Activated naive CD8-positive, alpha-beta T cell (primary cell): Measurements from ENCODE around the gene LRRC4C.

Source experiments
- H3K27ac Mint-ChIP-seq: one replicate; pipeline ENCODE4 v1.8.0; 2021; ENCODE audit warnings: mixed read lengths
- H3K27me3 Mint-ChIP-seq: one replicate; pipeline ENCODE4 v1.8.0; 2021; ENCODE audit warnings: mixed read lengths
- H3K36me3 Mint-ChIP-seq: one replicate; pipeline ENCODE4 v1.8.0; 2021; ENCODE audit warnings: mixed read lengths
- H3K4me1 Mint-ChIP-seq: one replicate; pipeline ENCODE4 v1.8.0; 2021; ENCODE audit warnings: low read depth, mixed read lengths
- H3K4me3 Mint-ChIP-seq: one replicate; pipeline ENCODE4 v1.8.0; 2021; ENCODE audit warnings: mild to moderate bottlenecking, mixed read lengths
- H3K9me3 Mint-ChIP-seq: one replicate; pipeline ENCODE4 v1.8.0; 2021; ENCODE audit warnings: low read depth, mixed read lengths

LRRC4C gene

GRCh38 chr11:40100162-40100553 lies 1359.3 kb downstream of the LRRC4C start:
- H3K27me3 Mint-ChIP-seq = no peaks in the 10 kb centered on the region
- H3K27ac Mint-ChIP-seq = no peak overlapping the region
- no peaks in the 10 kb centered on the region for H3K4me1 Mint-ChIP-seq
- no peak overlapping the region for H3K4me3 Mint-ChIP-seq
- H3K9me3 Mint-ChIP-seq = peaks cover 11% of the 10 kb centered on the region
- no peaks in the 10 kb centered on the region for H3K36me3 Mint-ChIP-seq

DNA sequence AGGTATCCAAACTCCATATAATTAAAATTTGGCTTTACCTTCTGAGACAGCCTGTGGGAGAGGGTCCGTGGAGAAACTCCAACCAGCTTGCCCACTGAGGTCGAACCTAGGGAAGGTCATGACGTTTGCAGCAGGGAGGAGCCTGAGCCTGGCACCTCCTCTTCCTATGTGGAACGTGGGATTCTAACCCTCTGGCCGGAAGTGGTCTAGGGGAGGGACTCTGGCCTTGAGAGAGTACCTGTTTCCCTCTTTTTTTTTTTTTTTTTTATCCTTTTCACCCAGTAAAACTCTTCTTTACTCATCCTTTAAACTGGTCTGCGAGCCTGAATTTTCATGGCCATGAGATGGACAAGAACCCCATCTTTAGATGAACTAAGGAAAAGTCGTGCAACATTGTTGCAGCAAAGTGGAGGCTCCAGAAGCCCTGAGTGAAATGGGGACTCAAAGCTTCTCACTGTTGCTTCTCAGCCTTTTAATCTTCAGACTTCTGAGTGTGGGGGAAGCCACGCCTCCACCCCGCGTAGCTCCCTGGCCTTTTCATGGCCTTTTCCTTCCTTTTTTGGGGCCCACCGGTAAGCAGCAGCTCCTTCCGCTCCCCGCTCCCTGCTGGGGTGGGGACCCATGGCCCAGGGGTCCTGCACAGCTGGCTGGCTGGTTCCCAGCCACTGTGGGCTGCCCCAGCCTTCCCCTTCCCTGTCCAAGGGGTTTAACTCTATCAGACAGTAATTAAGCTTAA lies 1359.9 kb downstream of the LRRC4C start:
- Mint-ChIP-seq H3K27me3 (no peaks in the 10 kb centered on the region), H3K4me3 (no peak overlapping the region), H3K27ac (no peak overlapping the region), H3K4me1 (no peaks in the 10 kb centered on the region), H3K36me3 (no peaks in the 10 kb centered on the region), H3K9me3 (peaks cover 8% of the 10 kb centered on the region)

DNA sequence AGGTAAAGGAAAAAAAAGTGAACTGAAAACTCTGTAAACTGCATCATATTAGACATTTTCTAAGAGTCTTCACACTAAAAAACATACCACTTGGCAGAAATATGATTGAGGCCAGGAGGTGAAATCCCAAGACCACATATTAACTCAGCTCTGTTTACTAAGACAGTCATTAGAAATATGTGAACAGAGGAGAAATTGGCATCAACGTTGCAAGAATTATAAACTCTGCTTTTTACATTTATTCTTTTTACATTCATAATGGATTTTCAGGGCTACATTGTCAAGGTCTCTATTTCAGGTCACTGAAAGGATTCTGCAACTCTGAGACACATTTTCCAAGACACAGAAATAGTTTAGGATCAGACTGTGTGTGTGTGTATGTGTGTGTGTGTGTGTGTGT lies 1364.0 kb downstream of the LRRC4C start:
- H3K27ac Mint-ChIP-seq = no peak overlapping the region
- H3K9me3 Mint-ChIP-seq = peaks cover 18% of the 10 kb centered on the region
- no peaks in the 10 kb centered on the region for H3K4me1 Mint-ChIP-seq
- H3K4me3 Mint-ChIP-seq = no peak overlapping the region
- H3K36me3 Mint-ChIP-seq = no peaks in the 10 kb centered on the region
- H3K27me3 Mint-ChIP-seq = no peaks in the 10 kb centered on the region

DNA sequence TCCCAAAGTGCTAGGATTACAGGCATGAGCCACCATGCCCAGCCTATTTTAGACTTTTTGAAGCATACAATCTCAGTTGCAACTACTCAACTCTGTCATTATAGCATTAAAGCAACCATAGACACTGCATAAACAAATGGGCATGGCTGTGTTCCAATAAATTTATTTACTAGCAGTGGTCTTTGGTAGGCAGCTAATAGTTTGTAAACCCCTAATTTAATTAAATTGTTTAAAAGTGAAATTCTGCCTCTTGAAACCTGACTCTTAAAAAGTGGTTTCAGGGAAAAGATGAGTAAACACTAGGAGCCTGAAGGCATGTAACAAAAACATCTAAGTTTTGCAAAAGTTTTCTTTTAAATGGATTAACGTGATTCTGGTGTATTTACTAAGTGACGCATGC lies 1364.5 kb downstream of the LRRC4C start:
- Mint-ChIP-seq H3K4me3 (no peak overlapping the region), H3K9me3 (peaks cover 18% of the 10 kb centered on the region), H3K27me3 (no peaks in the 10 kb centered on the region), H3K4me1 (no peaks in the 10 kb centered on the region), H3K27ac (no peak overlapping the region), H3K36me3 (no peaks in the 10 kb centered on the region)

GRCh38 chr11:40080434-40080833 lies 1379.0 kb downstream of the LRRC4C start:
- H3K27me3 Mint-ChIP-seq = no peaks in the 10 kb centered on the region
- H3K9me3 Mint-ChIP-seq = peaks cover 17% of the 10 kb centered on the region
- no peaks in the 10 kb centered on the region for H3K36me3 Mint-ChIP-seq
- H3K27ac Mint-ChIP-seq = no peak overlapping the region
- no peak overlapping the region for H3K4me3 Mint-ChIP-seq
- no peaks in the 10 kb centered on the region for H3K4me1 Mint-ChIP-seq
